Measurements from ENCODE around the gene FYN. TPM values are rescaled to one million over a fixed set of nuclear protein-coding genes. Genes with fewer than 3 reads are reported as not detected.
A peak's percentile ranks its signal among the peaks of the same experiment; 100 is the strongest.

The FYN gene
- total and polyA plus RNA-seq, 2 donors from 2014 or later: 34.5 to 52.4 TPM

- H3K4me1 ChIP-seq (ENCODE audit: control insufficient read depth in 2 of 3, insufficient read depth in 2 of 3, low read depth in 1 of 3, low read length in 3 of 3): no peaks in the 10 kb centered on the region
- H3K27me3 ChIP-seq (ENCODE audit: control insufficient read depth, insufficient read depth, low read length): no peaks in the 10 kb centered on the region
- no peaks in the 10 kb centered on the region for H3K36me3 ChIP-seq (ENCODE audit: control insufficient read depth in 2 of 3, insufficient read depth in 3 of 3, low read length in 3 of 3)
- H3K27ac ChIP-seq (ENCODE audit: low read depth in 2 of 2, low read length in 2 of 2): no peak overlapping the region
- H3K9me3 ChIP-seq (ENCODE audit: control insufficient read depth in 2 of 3, insufficient read depth in 1 of 3, low read length in 3 of 3): no peaks in the 10 kb centered on the region
- TF ChIP-seq CTCF (IDR thresholded peaks at IDR 0.05; ENCODE audit: borderline replicate concordance, extremely low read depth, insufficient read depth): no peak
- no peak overlapping the region for H3K9ac ChIP-seq (ENCODE audit: low read length in 3 of 3)
- FAIRE-seq: no peak
- intact Hi-C loops (cut with DNase I): no loop called here
- H3K4me3 ChIP-seq (ENCODE audit: low read length in 3 of 3): no peak overlapping the region
- DNase-seq: no peak
Observed at GRCh38 chr6:111615916-111616612, 257.2 kb downstream of the FYN start.

DNA sequence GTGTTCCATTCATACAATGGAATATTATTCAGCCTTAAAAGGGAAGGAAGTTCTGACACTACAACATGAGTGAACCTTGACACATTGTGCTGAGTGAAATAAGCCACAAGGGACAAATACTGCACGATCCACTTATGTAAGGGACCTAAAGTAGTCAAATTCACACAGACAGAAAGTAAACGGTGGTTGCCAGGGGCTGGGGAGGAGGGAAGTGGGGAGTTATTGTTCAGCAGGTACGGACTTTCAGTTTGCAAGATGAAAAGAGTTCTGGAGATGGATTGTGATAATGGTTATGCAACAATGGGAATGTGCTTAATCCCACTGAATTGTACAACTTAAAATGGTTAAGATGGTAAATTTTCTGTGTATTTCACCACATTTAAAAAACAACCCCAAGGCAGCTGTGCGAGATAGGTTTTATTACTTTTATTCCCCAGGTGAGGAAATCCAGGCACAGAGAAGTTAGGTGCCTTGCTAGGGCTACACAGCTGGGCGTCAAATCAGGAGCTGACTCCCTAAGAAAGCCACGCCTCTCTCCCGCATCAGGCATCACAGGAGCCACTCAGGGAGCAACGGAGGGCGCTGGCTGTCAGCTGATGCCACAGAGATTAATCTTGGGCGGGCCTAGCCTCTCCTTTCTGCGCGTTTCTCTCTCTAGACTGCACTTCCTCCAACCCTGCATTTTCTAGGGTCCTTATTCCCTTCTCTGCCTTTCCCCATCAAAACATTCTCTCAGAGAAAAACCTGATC is 258.2 kb downstream of the FYN start:
- H3K4me1 ChIP-seq (ENCODE audit: control insufficient read depth in 2 of 3, insufficient read depth in 2 of 3, low read depth in 1 of 3, low read length in 3 of 3): no peaks in the 10 kb centered on the region
- H3K27ac ChIP-seq (ENCODE audit: low read depth in 2 of 2, low read length in 2 of 2): no peak overlapping the region
- no peak overlapping the region for H3K9ac ChIP-seq (ENCODE audit: low read length in 3 of 3)
- H3K27me3 ChIP-seq (ENCODE audit: control insufficient read depth, insufficient read depth, low read length): no peaks in the 10 kb centered on the region
- intact Hi-C loops (cut with DNase I): no loop called here
- no peaks in the 10 kb centered on the region for H3K36me3 ChIP-seq (ENCODE audit: control insufficient read depth in 2 of 3, insufficient read depth in 3 of 3, low read length in 3 of 3)
- DNase-seq (peak in 1 of 5 donors; percentile 43), FAIRE-seq (no peak)
- no peaks in the 10 kb centered on the region for H3K9me3 ChIP-seq (ENCODE audit: control insufficient read depth in 2 of 3, insufficient read depth in 1 of 3, low read length in 3 of 3)
- H3K4me3 ChIP-seq (ENCODE audit: low read length in 3 of 3): no peak overlapping the region
- no peak for TF ChIP-seq CTCF (IDR thresholded peaks at IDR 0.05; ENCODE audit: borderline replicate concordance, extremely low read depth, insufficient read depth)

DNA sequence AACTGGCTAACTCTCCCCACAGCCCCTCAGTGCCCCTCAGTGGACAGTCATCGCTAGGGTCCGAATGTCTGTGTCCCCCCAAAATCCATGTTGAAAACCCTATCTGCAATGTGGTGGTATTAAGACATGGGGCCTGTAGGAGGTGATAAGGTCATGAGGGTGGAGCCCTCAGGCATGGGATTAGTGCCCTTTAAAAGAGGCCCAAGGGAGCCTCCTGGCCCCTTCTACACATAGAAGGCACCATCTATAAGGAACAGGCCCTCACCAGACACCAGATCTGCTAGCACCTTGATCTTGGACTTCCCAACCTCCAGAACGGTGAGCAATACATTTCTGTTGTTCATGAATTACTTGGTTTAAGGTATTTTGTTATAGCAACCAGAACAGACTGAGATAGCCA is 260.9 kb downstream of the FYN start:
- intact Hi-C loops (cut with DNase I): no loop called here
- H3K4me1 ChIP-seq (ENCODE audit: control insufficient read depth in 2 of 3, insufficient read depth in 2 of 3, low read depth in 1 of 3, low read length in 3 of 3): no peaks in the 10 kb centered on the region

More for the DNA sequence above, 260.9 kb downstream of the FYN start:
- no peak for FAIRE-seq
- Histone ChIP-seq H3K9me3 (ENCODE audit: control insufficient read depth in 2 of 3, insufficient read depth in 1 of 3, low read length in 3 of 3) (no peaks in the 10 kb centered on the region), H3K27ac (ENCODE audit: low read depth in 2 of 2, low read length in 2 of 2) (no peak overlapping the region), H3K9ac (ENCODE audit: low read length in 3 of 3) (no peak overlapping the region), H3K36me3 (ENCODE audit: control insufficient read depth in 2 of 3, insufficient read depth in 3 of 3, low read length in 3 of 3) (no peaks in the 10 kb centered on the region), H3K27me3 (ENCODE audit: control insufficient read depth, insufficient read depth, low read length) (no peaks in the 10 kb centered on the region), H3K4me3 (ENCODE audit: low read length in 3 of 3) (no peak overlapping the region)
- DNase-seq: no peak
- no peak for TF ChIP-seq CTCF (IDR thresholded peaks at IDR 0.05; ENCODE audit: borderline replicate concordance, extremely low read depth, insufficient read depth)
